GM12878 (cell line): Measurements from ENCODE around the gene NID1.

ENCODE experiments used
- BCL11A ChIP-seq: IDR thresholded peaks from 2 replicates; pipeline ENCODE4 v1.6.1; 2011; ENCODE audit warnings: low read depth, low read length
- EP300 ChIP-seq, 2 experiments: fragments of 150-350 bp in 1 of 2; IDR thresholded peaks; 2 replicates each; pipeline ENCODE4 v1.6.1; 2011 to 2012; ENCODE audit warnings: low read depth in 2 of 2, low read length in 2 of 2, borderline replicate concordance in 1 of 2, improper control_type of control experiment in 1 of 2, inconsistent platforms in 1 of 2; ENCODE audit not compliant: control insufficient read depth in 1 of 2
- MYC ChIP-seq: IDR thresholded peaks from 2 replicates; pipeline ENCODE4 v1.6.1; 2011; ENCODE audit warnings: mild to moderate bottlenecking, low read length, moderate library complexity, inconsistent platforms; ENCODE audit not compliant: insufficient read depth, insufficient replicate concordance, insufficient read length, severe bottlenecking
- POLR2A ChIP-seq: IDR thresholded peaks from 2 replicates; pipeline ENCODE4 v1.6.1; 2011; ENCODE audit warnings: low read depth, mild to moderate bottlenecking, low read length
- YY1 ChIP-seq: IDR thresholded peaks from 2 replicates; pipeline ENCODE4 v1.6.1; 2011; ENCODE audit warnings: low read depth, mild to moderate bottlenecking, low read length
- TF ChIP-seq, protein P1 (sequence below), 3 experiments: IDR thresholded peaks in 2 of 3; conservative IDR thresholded peaks in 1 of 3; 2 replicates each; pipeline ENCODE4 v1.5.1; 2011; ENCODE audit warnings: low read depth in 3 of 3, low read length in 3 of 3, mild to moderate bottlenecking in 3 of 3, control low read depth in 2 of 3, moderate library complexity in 2 of 3, inconsistent platforms in 1 of 3, mixed read lengths in 1 of 3; ENCODE audit not compliant: control insufficient read depth in 2 of 3, insufficient read depth in 1 of 3; ENCODE audit errors: extremely low read depth in 1 of 3

- TF ChIP-seq MYC = no peak
- TF ChIP-seq YY1 = no peak
- TF ChIP-seq POLR2A = no peak
- TF ChIP-seq, protein P1, sequence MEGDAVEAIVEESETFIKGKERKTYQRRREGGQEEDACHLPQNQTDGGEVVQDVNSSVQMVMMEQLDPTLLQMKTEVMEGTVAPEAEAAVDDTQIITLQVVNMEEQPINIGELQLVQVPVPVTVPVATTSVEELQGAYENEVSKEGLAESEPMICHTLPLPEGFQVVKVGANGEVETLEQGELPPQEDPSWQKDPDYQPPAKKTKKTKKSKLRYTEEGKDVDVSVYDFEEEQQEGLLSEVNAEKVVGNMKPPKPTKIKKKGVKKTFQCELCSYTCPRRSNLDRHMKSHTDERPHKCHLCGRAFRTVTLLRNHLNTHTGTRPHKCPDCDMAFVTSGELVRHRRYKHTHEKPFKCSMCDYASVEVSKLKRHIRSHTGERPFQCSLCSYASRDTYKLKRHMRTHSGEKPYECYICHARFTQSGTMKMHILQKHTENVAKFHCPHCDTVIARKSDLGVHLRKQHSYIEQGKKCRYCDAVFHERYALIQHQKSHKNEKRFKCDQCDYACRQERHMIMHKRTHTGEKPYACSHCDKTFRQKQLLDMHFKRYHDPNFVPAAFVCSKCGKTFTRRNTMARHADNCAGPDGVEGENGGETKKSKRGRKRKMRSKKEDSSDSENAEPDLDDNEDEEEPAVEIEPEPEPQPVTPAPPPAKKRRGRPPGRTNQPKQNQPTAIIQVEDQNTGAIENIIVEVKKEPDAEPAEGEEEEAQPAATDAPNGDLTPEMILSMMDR (IDR thresholded peaks at IDR 0.05 in 2 of 3, conservative IDR thresholded peaks at IDR 0.05 in 1 of 3; ENCODE audit: control insufficient read depth in 2 of 3, extremely low read depth in 1 of 3, insufficient read depth in 1 of 3, low read depth in 3 of 3, low read length in 3 of 3) = no peak
- TF ChIP-seq BCL11A = no peak
- TF ChIP-seq EP300 (IDR thresholded peaks at IDR 0.05; ENCODE audit: borderline replicate concordance in 1 of 2, control insufficient read depth in 1 of 2, low read depth in 2 of 2, low read length in 2 of 2) = no peak
Observed at GRCh38 chr1:235955777-235956176, 109.1 kb downstream of the NID1 start.
